ENCODE results near the gene CA5A. TPM values are rescaled to one million over a fixed set of nuclear protein-coding genes. Genes with fewer than 3 reads are reported as not detected.

CA5A gene
- total and polyA plus RNA-seq, 9 of the 15 experiments (the other 6 are each of a cell fraction or from before 2014, with no cell fraction given): not detected

- Histone ChIP-seq H3K36me3 (ENCODE audit: control insufficient read depth, insufficient read depth, low read length) (no peaks in the 10 kb centered on the region), H3K9me3 (replicated peaks; ENCODE audit: control insufficient read depth, insufficient read depth, low read depth, low read length) (no peaks in the 10 kb centered on the region), H2AFZ (ENCODE audit: low read depth, low read length) (no peak overlapping the region), H3K79me2 (ENCODE audit: control insufficient read depth, insufficient read depth, low read length) (no peaks in the 10 kb centered on the region), H3K4me3 (no peak overlapping the region), H4K20me1 (replicated peaks; ENCODE audit: control insufficient read depth, insufficient read depth, low read length) (peaks cover 4% of the 10 kb centered on the region; the same call in 1 of the 2 replicates), H3K27me3 (ENCODE audit: control insufficient read depth in 2 of 2, insufficient read depth in 2 of 2, low read length in 2 of 2) (peaks cover 26 to 54% of the 10 kb centered on the region in 2 experiments), H3K4me1 (replicated peaks in 1 of 2; ENCODE audit: control insufficient read depth in 2 of 2, insufficient read depth in 2 of 2, low read length in 2 of 2) (peaks cover 0 to 7% of the 10 kb centered on the region in 2 experiments; a peak in 2 of 5 replicates), H3K27ac (ENCODE audit: extremely low read depth, low read depth, low read length) (no peak overlapping the region), H3K9ac (ENCODE audit: insufficient read depth in 1 of 2, low read depth in 2 of 2, low read length in 2 of 2) (no peak overlapping the region), H3K4me2 (ENCODE audit: insufficient read depth, low read length) (no peak overlapping the region), H3K9me1 (ENCODE audit: control insufficient read depth, insufficient read depth, low read length) (no peaks in the 10 kb centered on the region)
- intact Hi-C loops (cut with micrococcal nuclease) (no loop called here), in situ Hi-C loops (cut with MboI) (no loop called here)
- ChIA-PET CTCF (ENCODE audit: low intra/inter-chr PET ratio) (interaction anchor here (0.7 to 1.4 kb wide), 2 partner anchors 448 to 508 kb away, joined by 3 to 8 read pairs; no protein-coding TSS in a partner anchor), POLR2A (no interaction called here)
- DNase-seq (ENCODE audit: extremely low read depth in 1 of 4, low spot score in 3 of 4) (no peak), FAIRE-seq (no peak), ATAC-seq (no peak)
- no TSS peak for BruUV-seq (replicated peaks)
- WGBS (ENCODE audit: insufficient coverage, low coverage, missing lambda C conversion rate): 10% methylated on average over 6 of the region's 7 CpGs
- TF ChIP-seq MTA1 (IDR thresholded peaks at IDR 0.05; ENCODE audit: borderline replicate concordance) (no peak), BMI1 (IDR thresholded peaks at IDR 0.05; ENCODE audit: low read length) (no peak), PTRF (tag; IDR thresholded peaks at IDR 0.05) (no peak), ZFP1 (CRISPR knock-in tag; IDR thresholded peaks at IDR 0.05) (no peak), POLR2B (IDR thresholded peaks at IDR 0.05; ENCODE audit: low read depth, partially characterized antibody) (no peak), CLOCK (CRISPR knock-in tag; IDR thresholded peaks at IDR 0.05; ENCODE audit: borderline replicate concordance) (no peak), ZHX1 (conservative IDR thresholded peaks at IDR 0.05; ENCODE audit: low read length) (no peak), NR2C2 (CRISPR knock-in tag; IDR thresholded peaks at IDR 0.05) (no peak), NR2C2 (tag; IDR thresholded peaks at IDR 0.05) (no peak)
These were observed 6.3 kb downstream of the CA5A start for GRCh38 chr16:87929986-87930385.

Measured in K562 (cell line).